ENCODE measurements around the gene MYO10. TPM values are rescaled to one million over a fixed set of nuclear protein-coding genes. Genes with fewer than 3 reads are reported as not detected.

The MYO10 gene
- total RNA-seq, 3 donors from 2014 or later (not counting 1 experiment from before 2014, with no cell fraction given), result 0.83 to 1.2 TPM; not detected in 1

- no peaks in the 10 kb centered on the region for H3K36me3 Mint-ChIP-seq
- no peaks in the 10 kb centered on the region for H3K27me3 Mint-ChIP-seq (ENCODE audit: low read depth in 2 of 2)
- H3K4me1 ChIP-seq (ENCODE audit: control insufficient read depth, insufficient read depth, low read length), result no peaks in the 10 kb centered on the region
- H3K27ac Mint-ChIP-seq, result no peak overlapping the region
- H3K4me3 Mint-ChIP-seq, result no peak overlapping the region
- H3K36me3 ChIP-seq (ENCODE audit: control insufficient read depth, insufficient read depth, low read length), result no peaks in the 10 kb centered on the region
- no peaks in the 10 kb centered on the region for H3K4me1 Mint-ChIP-seq
- no peak overlapping the region for H3K27ac ChIP-seq (ENCODE audit: low read length)
- no peak overlapping the region for H3K4me3 ChIP-seq (ENCODE audit: low read length)
- intact Hi-C loops (cut with micrococcal nuclease), result no loop called here
- no peaks in the 10 kb centered on the region for H3K27me3 ChIP-seq (ENCODE audit: control insufficient read depth, insufficient read depth, low read length)
- ATAC-seq (no peak), DNase-seq (no peak)
- 80% methylated on average over 11 of the region's 13 CpGs for WGBS (ENCODE audit: insufficient coverage)
- no peaks in the 10 kb centered on the region for H3K9me3 Mint-ChIP-seq
- no peaks in the 10 kb centered on the region for H3K9me3 ChIP-seq (ENCODE audit: control insufficient read depth, insufficient read depth, low read length)
- no peak for TF ChIP-seq CTCF (IDR thresholded peaks at IDR 0.05)
Measured at GRCh38 chr5:16792598-16793275, 143.4 kb downstream of the MYO10 start.

- Mint-ChIP-seq H3K9me3 (no peaks in the 10 kb centered on the region), H3K27ac (no peak overlapping the region), H3K4me1 (no peaks in the 10 kb centered on the region), H3K36me3 (no peaks in the 10 kb centered on the region), H3K4me3 (no peak overlapping the region), H3K27me3 (ENCODE audit: low read depth in 2 of 2) (no peaks in the 10 kb centered on the region)
- H3K36me3 ChIP-seq (ENCODE audit: control insufficient read depth, insufficient read depth, low read length), result no peaks in the 10 kb centered on the region
- H3K4me1 ChIP-seq (ENCODE audit: control insufficient read depth, insufficient read depth, low read length), result no peaks in the 10 kb centered on the region
- H3K27ac ChIP-seq (ENCODE audit: low read length), result no peak overlapping the region
- H3K4me3 ChIP-seq (ENCODE audit: low read length), result no peak overlapping the region
- DNase-seq (no peak), ATAC-seq (no peak)
- no peaks in the 10 kb centered on the region for H3K9me3 ChIP-seq (ENCODE audit: control insufficient read depth, insufficient read depth, low read length)
- H3K27me3 ChIP-seq (ENCODE audit: control insufficient read depth, insufficient read depth, low read length), result no peaks in the 10 kb centered on the region
- WGBS (ENCODE audit: insufficient coverage), result 57% methylated on average over 8 of the region's 10 CpGs
- no peak for TF ChIP-seq CTCF (IDR thresholded peaks at IDR 0.05)
- intact Hi-C loops (cut with micrococcal nuclease), result no loop called here
Measured at GRCh38 chr5:16791904-16792597, 144.0 kb downstream of the MYO10 start.

- H3K4me1 ChIP-seq (ENCODE audit: control insufficient read depth, insufficient read depth, low read length), result no peaks in the 10 kb centered on the region
- H3K4me3 Mint-ChIP-seq, result no peak overlapping the region
- TF ChIP-seq CTCF (IDR thresholded peaks at IDR 0.05), result peak; percentile 52
- no peaks in the 10 kb centered on the region for H3K9me3 Mint-ChIP-seq
- intact Hi-C loops (cut with micrococcal nuclease), result no loop called here
- ATAC-seq, result no peak
- no peaks in the 10 kb centered on the region for H3K4me1 Mint-ChIP-seq
- no peaks in the 10 kb centered on the region for H3K36me3 ChIP-seq (ENCODE audit: control insufficient read depth, insufficient read depth, low read length)
- H3K27ac Mint-ChIP-seq, result no peak overlapping the region
- DNase-seq, result peak in 1 of 2 donors; percentile 56
- H3K9me3 ChIP-seq (ENCODE audit: control insufficient read depth, insufficient read depth, low read length), result no peaks in the 10 kb centered on the region
- no peaks in the 10 kb centered on the region for H3K27me3 Mint-ChIP-seq (ENCODE audit: low read depth in 2 of 2)
- H3K27me3 ChIP-seq (ENCODE audit: control insufficient read depth, insufficient read depth, low read length), result no peaks in the 10 kb centered on the region
- H3K4me3 ChIP-seq (ENCODE audit: low read length), result no peak overlapping the region
- 15% methylated on average over 4 of the region's 6 CpGs for WGBS (ENCODE audit: insufficient coverage)
- no peaks in the 10 kb centered on the region for H3K36me3 Mint-ChIP-seq
- H3K27ac ChIP-seq (ENCODE audit: low read length), result no peak overlapping the region
Measured at GRCh38 chr5:16791036-16791705, 144.9 kb downstream of the MYO10 start.

Measured in natural killer cell (primary cell).